IPS DF 4.7 (cell line): ENCODE data around the gene TICAM2.
A peak's percentile ranks its signal among the peaks of the same experiment; 100 is the strongest.
"Not testable (repeated sequence)": the region's sequence is repeated elsewhere in the genome, so short reads cannot be mapped to it uniquely, and the experiment has no call there.

ENCODE experiments used
- DNase-seq: peaks from one replicate; pipeline ENCODE4 v3.0.0-alpha.2; 2013; ENCODE audit warnings: low spot score; ENCODE audit errors: extremely low read depth

TICAM2 gene, protein sequence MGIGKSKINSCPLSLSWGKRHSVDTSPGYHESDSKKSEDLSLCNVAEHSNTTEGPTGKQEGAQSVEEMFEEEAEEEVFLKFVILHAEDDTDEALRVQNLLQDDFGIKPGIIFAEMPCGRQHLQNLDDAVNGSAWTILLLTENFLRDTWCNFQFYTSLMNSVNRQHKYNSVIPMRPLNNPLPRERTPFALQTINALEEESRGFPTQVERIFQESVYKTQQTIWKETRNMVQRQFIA

DNA sequence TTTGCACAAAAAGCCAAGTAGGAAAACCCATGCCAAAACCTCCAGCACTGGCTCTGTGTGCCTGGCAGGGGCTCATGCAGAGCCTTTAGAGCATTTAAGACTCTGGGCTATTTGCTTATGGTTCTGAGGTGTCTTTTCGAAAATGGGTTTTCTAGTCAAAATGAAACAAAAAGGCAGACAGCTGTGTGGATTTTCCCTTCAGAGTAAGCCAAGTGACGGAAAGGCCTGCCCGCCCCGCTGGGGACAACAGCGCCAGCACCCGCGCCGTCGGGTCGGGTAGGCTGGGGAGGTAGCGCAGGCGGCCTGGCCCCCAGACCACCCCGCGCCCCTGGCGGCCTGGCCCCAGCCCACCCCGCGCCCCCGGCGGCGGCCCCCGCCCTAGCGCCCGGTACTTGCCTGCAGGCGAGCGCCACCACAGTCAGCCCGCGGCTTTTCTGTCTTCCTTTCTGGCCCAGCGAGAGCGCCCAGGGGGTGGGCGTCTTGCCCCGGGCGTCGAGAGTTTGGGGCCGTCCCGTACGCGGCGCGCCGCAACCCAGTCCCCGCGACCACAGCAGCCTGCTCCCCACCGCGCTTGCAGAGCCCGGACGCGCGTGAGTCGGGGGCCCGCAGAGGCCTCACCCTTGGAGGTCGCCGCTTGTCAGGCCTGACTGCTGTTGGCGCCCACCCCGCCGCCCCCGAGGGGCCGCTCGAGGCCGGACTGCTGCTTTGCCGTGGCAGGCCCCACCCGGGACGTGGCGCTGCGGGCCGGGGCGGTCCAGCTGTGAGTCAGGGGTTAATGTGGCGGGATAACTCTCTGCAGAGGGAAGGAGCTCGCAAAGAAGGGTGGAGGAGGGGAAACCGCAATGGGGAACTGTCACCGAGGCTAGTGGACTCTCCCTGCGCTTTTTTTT, at the start of gene TICAM2:
TSS of gene TICAM2 (minus strand) at position 779 of the 890 bp plus-strand sequence. CDS start 21,223 bp downstream, outside the sequence.
- DNase-seq: no peak

DNA sequence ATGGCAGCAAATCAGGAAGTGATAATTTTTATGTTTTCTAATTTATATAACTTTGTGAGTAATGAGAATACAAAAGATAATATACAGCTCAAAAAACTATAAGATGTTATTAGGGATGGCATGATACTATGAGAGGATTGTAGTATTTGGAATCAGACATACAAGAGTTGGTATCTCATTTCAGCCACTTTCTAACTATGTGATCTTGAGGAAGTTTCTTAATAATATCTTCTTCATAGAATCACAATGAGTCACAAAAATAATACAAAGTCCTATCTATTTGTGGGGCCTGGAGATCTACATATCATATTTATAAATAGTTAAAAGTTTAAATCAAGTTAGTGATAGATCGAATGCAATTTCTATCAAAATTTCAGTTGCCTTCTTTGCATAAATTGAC, 47.3 kb upstream of the TICAM2 start:
- DNase-seq: no peak

DNA sequence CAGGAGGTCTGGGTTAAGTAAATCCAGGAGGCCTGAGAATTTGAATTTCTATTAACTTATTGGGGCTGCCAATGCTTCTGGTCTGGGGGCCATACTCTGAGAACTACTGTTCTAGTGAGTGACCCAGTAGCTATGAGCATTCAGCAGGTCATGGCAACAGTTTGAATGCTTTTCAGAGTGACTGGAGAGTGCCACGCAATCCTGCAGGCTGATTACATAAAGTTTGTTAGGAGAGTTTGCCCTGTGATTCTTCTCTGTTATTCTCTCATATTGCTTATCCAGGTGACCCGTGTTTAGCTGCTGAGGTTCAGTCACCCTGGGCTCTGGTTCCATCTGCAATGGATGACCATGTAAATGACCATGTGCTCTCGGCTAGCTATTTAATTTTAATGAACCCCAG, 45.8 kb upstream of the TICAM2 start:
- no peak for DNase-seq

DNA sequence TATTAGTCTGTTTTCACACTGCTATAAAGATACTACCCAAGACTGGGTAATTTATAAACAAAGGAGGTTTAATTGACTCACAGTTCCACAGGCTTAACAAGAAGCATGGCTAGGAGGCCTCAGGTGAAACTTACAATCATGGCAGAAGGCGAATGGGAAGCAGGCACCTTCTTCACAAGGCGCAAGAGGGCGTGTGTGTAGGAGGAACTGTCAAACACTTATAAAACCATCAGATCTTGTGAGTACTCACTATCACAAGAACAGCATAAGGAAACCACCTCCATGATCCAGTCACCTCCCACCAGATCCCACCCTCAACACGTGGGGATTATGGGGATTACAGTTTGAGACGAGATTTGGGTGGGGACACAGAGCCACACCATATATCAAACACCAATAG, 43.1 kb upstream of the TICAM2 start:
- DNase-seq: not testable (repeated sequence)

DNA sequence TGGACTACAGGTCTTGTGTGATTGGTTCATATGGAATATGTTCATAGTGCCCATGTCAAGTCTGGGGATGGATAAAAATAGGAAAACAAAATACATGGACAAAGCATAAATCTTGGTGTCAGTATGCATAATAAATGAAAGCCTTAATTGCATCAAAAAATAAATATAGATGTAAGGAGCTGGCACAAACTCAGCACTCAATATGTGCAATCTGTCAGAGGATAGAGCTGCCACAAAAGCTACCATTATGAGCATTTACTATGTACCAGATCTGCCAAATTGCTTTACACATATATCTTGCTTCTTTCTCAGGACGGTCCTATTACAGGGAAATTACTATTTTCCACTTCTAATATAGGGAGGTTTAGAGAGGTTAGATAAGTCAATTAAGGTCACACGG, 41.8 kb upstream of the TICAM2 start:
- no peak for DNase-seq

DNA sequence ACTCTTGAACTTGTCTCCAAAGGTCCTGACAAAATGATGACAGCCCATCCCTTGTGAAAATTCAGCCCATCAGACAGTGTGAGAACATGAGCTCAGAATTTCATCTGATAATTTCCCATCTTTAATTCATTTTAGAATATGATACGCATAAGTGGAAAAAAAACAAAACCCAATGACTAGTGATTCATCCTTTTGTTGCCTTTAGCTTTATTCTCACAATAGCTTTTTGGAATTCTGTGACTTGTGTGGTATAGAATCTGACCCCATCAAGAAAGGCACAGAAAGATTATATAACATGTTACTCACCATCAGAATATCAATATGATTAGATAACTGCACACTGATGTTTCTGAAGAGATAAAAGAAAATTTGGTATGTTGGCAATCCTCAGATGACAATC, 39.7 kb upstream of the TICAM2 start:
- no peak for DNase-seq

DNA sequence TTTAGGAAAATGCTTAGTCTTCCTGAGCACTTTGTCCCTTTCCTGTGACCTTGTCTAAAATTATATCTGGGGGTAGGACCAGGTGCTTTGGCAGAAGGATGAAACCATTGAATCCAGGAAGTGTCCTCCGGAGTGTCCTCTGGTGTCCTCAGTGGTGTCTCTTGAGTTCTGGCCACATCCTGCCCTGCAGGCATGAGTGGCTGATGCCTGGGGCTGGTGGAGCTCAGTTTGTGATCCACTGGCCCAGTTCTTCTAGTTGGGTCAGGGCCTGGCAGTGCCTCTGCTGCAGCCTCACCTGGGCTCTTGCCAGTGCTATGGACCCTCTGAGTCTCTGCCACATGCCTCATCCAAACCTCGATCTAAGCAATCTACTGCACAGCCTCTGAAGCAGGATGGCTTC, 38.0 kb upstream of the TICAM2 start:
- DNase-seq: no peak

DNA sequence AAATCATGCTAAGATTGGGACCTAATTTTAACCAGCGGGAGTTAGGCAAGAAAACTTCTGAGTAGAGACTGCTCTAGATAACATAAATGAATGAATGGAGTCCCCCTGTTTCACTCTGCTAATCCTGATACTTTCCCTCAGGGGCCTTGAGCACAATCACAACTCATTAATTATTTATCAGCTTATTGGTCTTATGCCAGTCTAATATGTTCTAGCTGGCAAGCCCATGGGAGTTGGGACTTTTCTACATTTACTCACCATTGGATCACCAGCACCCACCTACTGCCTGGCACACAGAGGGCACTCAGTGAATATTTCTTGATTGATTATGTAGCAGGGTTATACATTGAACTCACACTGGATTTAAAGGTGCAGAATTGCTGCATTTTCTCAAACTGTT, 37.1 kb upstream of the TICAM2 start:
- no peak for DNase-seq

DNA sequence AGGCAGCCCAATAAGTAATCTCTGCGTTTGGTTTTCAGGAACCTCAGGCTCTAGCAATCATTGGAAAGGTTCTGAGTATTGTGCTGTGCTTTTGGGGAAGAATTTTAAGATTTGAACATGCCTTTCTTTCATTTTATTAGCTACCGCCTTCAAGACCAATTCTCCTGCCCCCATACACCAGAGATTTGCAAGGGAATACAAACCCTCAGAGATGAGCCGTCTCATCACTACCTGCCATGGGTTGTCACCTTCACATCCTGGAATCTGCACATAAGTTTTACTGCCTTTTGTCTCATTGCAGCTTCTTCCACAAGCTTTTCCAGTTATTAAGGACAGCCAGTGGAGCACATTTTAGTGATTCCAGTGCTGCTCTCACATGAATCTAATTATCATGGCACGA, 35.2 kb upstream of the TICAM2 start:
- no peak for DNase-seq

DNA sequence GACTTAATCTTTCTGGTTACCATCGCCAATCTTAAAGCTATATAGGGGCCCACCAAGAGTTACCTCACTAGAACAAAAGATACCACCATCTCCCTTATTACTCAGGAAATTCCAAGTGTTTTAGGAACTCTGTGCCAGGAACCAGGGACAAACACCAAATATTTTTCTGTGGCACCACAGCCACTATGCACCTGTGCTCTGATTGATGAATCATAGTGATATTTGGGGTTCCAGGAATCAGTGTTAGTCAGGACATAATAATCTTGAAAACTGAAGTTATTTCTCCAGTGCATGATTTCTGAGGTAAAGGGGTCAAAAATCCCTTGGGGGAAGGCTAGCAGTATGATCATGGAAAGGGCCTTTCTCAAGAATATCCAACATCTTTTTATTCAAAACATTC, 33.7 kb upstream of the TICAM2 start:
- DNase-seq: no peak

DNA sequence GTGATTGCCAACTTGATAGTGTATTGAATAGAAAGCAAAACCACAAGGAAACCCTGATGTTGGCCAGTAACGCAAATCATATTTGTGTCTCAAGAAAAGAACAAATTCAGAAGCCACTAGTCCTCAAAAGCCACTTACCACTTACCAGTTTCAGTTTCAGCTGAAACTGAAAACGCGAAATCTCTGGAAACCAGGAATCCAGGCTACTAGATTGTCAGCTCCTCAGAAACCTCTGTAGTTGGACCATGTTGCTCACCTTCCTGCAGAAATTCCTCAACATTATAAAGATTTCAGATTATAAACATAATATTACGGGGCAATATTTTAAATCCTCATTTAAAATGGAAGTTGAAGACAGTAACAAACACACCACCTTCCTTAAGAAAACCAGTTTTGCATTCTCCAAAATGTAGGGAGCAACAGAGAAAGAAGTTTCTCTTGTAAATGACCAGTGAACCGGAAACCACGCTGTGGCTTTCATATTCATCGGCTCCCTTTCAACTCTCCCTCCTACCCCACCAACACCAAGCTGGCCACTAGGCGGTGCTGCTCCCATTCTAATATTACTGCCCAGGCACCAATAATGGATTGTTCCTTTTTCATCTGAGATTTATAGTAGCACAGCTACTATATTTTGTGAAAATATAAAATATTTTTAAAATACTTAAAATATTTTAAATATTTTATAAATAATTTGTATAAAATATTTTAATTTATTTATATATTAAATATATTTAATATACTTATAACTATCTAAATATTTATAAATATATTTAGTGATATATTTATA, 32.3 kb upstream of the TICAM2 start:
- peak; percentile 85 for DNase-seq

DNA sequence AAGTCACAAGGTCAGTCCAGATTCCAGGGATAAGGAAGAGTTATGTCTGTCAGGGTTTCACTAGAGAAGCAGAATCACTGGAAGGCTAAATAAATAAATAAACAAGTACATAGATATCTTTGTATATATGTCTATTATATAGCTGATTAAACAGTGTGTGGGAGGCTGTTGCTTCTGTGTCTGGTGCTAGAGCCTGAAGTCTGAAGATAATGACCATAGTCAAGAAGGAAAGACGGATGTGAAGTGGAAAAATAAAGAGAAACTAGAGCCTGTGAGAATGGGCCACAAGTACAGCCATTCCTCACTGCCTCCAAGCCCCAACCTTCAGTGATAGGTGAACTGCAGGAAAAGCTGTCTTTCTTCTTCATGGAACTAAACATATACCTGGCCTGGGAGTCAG, 27.6 kb upstream of the TICAM2 start:
- no peak for DNase-seq

DNA sequence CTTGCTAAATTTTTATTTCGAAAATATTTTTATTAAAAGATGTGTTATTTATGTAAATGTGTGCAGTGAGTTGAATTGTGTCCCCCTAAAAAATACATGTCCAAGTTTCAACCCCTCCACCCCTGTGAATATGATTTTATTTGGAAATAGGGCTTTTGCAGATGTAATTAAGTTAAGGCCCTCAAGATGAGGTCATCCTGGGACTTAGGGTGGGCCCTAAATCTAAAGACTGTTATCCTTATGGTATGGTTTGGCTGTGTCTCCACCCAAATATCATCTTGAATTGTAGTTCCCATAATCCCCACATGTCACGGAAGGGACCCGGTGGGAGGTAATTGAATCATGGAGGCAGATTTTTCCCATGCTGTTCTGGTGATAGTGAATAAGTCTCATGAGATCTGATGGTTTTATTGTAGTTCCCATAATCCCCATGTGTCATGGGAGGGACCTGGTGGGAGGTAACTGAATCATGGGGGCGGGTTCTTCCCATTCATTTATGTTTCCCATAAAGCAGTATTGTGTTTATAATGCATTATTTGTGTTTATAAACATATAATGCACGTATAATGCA, 25.1 kb upstream of the TICAM2 start:
- DNase-seq: no peak

DNA sequence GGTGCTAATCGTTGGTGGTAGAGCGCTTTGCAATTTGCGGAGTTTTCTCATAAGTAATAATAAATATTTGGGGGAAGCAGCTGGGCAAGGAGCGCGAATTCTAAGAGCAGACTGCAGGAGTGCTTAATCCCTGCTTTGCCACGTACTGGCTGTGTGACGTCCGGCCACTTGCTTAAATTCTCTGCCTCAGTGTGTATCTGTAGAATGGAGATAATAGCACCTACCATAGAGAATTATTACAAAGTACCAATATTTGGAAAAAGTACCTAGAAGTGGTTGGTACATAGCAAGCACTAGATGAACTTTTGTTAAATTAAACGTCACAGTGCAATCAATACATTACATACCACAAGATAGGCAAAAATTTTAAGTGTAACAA, 24.2 kb upstream of the TICAM2 start:
- no peak for DNase-seq

DNA sequence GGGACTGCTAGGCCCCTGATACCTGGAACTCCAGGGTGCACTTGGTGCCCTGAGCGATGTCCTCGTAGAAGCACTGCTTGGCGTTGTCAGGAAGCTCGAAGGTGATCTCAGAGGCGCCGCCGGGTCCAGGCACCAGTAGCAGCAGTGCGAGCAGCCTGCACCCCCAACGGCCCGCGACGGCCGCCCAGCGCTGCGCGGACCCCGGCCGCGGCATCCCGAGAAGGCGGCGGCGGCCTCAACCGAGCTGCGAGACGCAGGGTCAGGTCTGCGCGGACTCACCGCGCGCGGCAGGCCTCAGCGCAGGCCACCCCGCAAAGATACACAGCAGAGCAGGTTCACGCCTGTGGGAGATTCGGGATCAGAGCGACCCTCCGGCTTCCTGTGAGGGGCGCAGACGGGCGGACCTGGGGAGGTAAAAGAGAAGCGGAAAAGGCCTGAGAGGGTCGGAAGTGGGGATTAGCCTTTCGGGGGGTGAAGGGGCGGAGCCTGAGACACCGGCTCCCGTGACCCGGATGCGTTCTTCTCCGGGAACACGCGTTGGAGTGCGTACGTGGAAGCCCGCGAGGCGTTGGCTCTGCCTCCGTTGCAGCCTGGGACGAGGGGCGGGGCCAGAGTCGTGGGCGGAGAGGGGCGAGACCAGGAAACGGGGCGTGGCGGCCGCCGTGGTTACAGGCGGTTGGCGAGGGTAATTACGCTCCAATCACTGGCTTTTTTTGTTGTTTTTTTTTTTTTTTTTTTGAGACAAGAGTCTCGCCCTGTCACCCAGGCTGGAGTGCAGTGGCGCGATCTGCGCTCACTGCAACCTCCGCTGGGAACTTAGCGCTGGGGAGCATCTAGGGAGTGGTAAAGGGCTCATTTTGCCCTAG, 23.5 kb upstream of the TICAM2 start, which contains the start of gene TMED7:
TSS of gene TMED7 (minus strand) at position 458 of the 866 bp plus-strand sequence. CDS start at position 214, 244 bp downstream.
- DNase-seq: peak; percentile 64

DNA sequence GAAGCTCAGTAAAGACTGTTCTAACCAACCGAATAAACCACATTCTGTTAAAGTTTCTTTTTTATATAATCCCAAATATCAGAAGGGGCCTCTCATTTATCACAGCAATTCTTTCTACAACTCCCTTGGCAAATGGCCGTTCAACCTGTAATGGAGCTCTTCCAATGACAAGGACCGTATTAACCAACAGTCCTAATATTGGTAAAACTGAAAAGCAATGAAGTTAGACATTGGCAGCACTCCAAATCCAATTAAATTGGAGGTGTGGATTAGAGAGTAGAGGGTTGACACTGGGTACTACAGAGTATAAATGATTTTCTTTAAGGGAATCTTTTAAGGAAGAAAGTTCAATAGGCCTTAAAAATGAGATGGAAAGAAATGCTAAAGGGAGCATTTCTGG, 22.7 kb upstream of the TICAM2 start:
- DNase-seq: no peak

DNA sequence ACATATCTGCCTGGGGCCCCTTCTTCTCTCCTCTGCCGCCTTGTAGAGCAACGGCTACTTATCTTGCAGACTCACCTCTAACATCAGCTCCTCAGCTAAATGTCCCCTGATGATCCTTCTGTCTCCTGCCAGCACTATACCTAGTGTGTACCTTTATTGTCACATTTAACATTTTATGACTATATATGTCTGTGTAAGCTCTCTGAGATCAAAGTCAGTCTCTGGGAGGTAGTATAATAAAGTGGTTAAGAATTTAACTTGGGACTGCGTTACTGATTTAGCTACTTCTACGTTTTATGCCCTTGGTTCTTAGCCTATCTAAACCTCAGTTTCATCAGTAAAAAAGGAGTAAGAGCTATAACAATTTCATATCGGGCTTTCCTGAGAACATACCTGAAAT, 21.4 kb upstream of the TICAM2 start:
- DNase-seq: no peak

DNA sequence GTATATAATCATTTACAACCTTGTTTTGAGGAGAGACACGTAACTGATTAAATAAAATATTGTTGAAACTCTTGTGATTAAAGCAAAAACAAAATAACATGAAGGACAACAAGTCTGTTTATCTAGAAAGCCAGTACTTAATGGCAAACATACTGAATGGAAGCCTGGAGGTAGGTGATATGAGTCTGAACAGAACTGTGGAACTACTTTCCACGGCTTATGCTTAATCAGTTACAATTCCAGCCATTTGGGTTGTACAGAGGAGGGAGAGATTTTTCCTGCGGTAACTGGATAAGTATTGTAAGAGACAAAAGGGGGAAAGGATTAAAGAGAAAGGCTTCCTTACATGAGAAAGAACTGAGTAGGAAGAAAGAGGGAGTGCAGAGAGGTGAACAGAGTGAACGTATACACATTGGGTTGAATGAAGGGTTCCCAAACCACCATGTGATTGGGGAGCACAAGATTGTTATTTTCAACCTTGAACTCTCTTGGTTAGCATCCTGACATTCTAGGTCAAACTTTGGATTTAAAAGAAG, 19.2 kb upstream of the TICAM2 start:
- no peak for DNase-seq

DNA sequence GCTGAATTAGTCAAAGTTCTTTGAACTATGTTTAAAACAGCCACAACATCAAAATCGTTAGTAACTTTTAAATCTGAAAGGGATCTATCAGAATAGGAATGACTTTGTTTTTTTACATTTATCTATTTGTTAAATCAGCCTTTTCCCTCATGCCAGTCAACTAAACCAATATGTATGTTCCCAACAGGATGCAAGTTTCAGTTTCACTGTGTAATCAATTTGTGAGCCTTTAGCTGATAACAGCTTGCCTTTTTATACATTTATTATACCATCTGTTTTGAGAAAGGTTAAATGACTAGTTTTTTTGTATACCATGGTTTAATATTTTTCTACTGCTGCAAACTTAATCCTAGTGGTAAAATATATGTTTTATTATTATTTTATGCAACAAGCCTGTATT, 14.6 kb upstream of the TICAM2 start:
- no peak for DNase-seq

DNA sequence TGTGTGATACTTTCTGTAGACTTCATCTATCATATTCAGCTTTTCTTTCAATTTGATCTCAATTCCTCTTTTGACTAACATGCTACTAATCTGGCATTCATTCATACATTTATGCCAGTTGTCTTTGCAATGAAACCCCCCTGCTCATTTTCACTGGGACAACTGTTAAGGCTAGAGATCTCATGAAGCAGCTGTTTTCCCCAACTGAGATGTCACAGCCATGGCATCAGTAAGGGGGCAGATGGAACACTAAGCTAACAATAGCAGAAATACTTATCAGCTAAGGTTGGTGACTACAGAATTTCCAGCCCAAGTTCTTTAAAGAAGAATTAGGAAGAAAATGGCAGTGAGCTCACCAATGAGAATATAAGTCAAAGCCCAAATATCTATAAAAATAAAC, 14.2 kb upstream of the TICAM2 start:
- no peak for DNase-seq
